Activated naive CD8-positive, alpha-beta T cell (primary cell): ENCODE measurements around the gene RNF150.

ENCODE experiments used
- H3K27ac Mint-ChIP-seq: one replicate; pipeline ENCODE4 v1.8.0; 2021; ENCODE audit warnings: mixed read lengths
- H3K27me3 Mint-ChIP-seq: one replicate; pipeline ENCODE4 v1.8.0; 2021; ENCODE audit warnings: mixed read lengths
- H3K36me3 Mint-ChIP-seq: one replicate; pipeline ENCODE4 v1.8.0; 2021; ENCODE audit warnings: mixed read lengths
- H3K4me1 Mint-ChIP-seq: one replicate; pipeline ENCODE4 v1.8.0; 2021; ENCODE audit warnings: low read depth, mixed read lengths
- H3K4me3 Mint-ChIP-seq: one replicate; pipeline ENCODE4 v1.8.0; 2021; ENCODE audit warnings: mild to moderate bottlenecking, mixed read lengths
- H3K9me3 Mint-ChIP-seq: one replicate; pipeline ENCODE4 v1.8.0; 2021; ENCODE audit warnings: low read depth, mixed read lengths

RNF150 gene

GRCh38 chr4:141009129-141009528 is 124.1 kb downstream of the RNF150 start:
- Mint-ChIP-seq H3K36me3 (no peaks in the 10 kb centered on the region), H3K4me3 (no peak overlapping the region), H3K27ac (no peak overlapping the region), H3K4me1 (no peaks in the 10 kb centered on the region), H3K27me3 (no peaks in the 10 kb centered on the region), H3K9me3 (no peaks in the 10 kb centered on the region)

- Mint-ChIP-seq H3K4me1 (no peaks in the 10 kb centered on the region), H3K36me3 (no peaks in the 10 kb centered on the region), H3K9me3 (no peaks in the 10 kb centered on the region)
Observed at GRCh38 chr4:141006242-141006802, 126.9 kb downstream of the RNF150 start.

DNA sequence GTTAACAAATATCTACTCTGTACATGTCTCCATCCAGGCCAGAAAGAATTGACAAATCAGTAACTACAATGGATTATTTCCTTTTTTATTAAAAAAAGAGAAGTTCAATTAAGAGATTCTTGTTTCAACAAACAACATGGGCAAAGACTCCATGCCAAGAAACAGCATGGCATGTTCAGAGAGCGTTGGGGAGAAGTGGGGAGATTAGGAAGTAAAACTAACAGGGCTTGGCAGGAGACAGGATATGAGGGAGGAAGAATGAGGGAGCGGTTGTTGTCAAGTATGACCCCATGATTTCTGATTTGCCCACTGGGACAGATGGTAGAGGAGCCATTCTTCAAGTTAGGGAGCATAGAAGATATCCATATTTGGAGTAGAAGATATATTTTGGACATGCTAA is 128.4 kb downstream of the RNF150 start:
- no peaks in the 10 kb centered on the region for H3K4me1 Mint-ChIP-seq

More at GRCh38 chr4:141006242-141006802, 126.9 kb downstream of the RNF150 start:
- Mint-ChIP-seq H3K27ac (no peak overlapping the region), H3K4me3 (no peak overlapping the region), H3K27me3 (no peaks in the 10 kb centered on the region)

GRCh38 chr4:141003193-141003592 is 130.1 kb downstream of the RNF150 start:
- Mint-ChIP-seq H3K4me3 (no peak overlapping the region), H3K27ac (no peak overlapping the region), H3K27me3 (peaks cover 2% of the 10 kb centered on the region), H3K9me3 (no peaks in the 10 kb centered on the region), H3K36me3 (no peaks in the 10 kb centered on the region), H3K4me1 (no peaks in the 10 kb centered on the region)

More for the DNA sequence above, 128.4 kb downstream of the RNF150 start:
- H3K9me3 Mint-ChIP-seq, result no peaks in the 10 kb centered on the region
- H3K4me3 Mint-ChIP-seq, result no peak overlapping the region
- H3K27me3 Mint-ChIP-seq, result no peaks in the 10 kb centered on the region
- no peaks in the 10 kb centered on the region for H3K36me3 Mint-ChIP-seq
- H3K27ac Mint-ChIP-seq, result no peak overlapping the region

- H3K9me3 Mint-ChIP-seq, result no peaks in the 10 kb centered on the region
- no peaks in the 10 kb centered on the region for H3K36me3 Mint-ChIP-seq
- H3K4me3 Mint-ChIP-seq, result no peak overlapping the region
- no peak overlapping the region for H3K27ac Mint-ChIP-seq
- peaks cover 2% of the 10 kb centered on the region for H3K27me3 Mint-ChIP-seq
- no peaks in the 10 kb centered on the region for H3K4me1 Mint-ChIP-seq
Observed at GRCh38 chr4:141002323-141002805, 130.9 kb downstream of the RNF150 start.

DNA sequence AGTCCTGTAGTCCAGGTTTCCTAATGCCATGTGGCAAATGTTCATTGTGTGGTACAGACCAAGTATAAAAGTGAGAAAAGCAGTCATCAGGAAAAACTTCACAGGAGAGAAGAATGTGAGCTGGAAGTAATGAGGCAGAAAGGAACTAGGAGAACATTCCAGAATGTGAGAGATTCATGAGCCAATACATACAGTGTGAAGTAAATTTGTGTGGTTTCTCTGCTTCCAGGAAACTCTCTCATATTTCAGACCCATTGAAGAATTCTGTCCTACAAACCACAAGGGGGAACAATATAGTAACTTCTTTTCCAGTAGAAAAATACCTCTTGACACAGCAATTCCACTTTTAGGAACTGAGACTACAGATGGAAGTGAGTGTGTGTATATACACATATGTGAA is 136.5 kb downstream of the RNF150 start:
- Mint-ChIP-seq H3K27ac (no peak overlapping the region), H3K9me3 (peaks cover 4% of the 10 kb centered on the region), H3K27me3 (peaks cover 2% of the 10 kb centered on the region), H3K4me3 (no peak overlapping the region), H3K36me3 (no peaks in the 10 kb centered on the region), H3K4me1 (no peaks in the 10 kb centered on the region)

DNA sequence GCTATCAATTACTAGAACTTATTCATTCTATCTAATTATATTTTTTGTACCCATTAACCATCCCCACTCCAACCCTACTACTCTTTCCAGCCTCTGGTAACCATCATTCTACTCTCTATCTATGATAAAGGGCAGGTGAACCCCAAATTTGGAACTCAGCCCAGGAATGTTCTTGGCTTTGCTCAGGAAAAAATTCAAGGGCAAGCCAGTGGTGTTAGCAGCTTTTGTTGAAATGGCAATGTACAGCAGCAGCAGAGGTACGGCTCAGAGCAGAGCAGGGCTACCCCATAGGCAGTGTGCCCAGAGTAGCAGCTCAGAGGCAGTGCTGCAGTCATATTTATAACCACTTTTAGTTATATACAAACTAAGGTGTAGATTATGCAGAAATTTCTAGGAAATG is 138.2 kb downstream of the RNF150 start:
- Mint-ChIP-seq H3K4me3 (no peak overlapping the region), H3K27me3 (peaks cover 2% of the 10 kb centered on the region), H3K4me1 (no peaks in the 10 kb centered on the region), H3K27ac (no peak overlapping the region), H3K36me3 (no peaks in the 10 kb centered on the region), H3K9me3 (peaks cover 4% of the 10 kb centered on the region)

- Mint-ChIP-seq H3K4me3 (no peak overlapping the region), H3K9me3 (peaks cover 4% of the 10 kb centered on the region), H3K27ac (no peak overlapping the region), H3K36me3 (no peaks in the 10 kb centered on the region), H3K27me3 (peaks cover 1% of the 10 kb centered on the region), H3K4me1 (no peaks in the 10 kb centered on the region)
Observed at GRCh38 chr4:140994015-140994414, 139.3 kb downstream of the RNF150 start.

DNA sequence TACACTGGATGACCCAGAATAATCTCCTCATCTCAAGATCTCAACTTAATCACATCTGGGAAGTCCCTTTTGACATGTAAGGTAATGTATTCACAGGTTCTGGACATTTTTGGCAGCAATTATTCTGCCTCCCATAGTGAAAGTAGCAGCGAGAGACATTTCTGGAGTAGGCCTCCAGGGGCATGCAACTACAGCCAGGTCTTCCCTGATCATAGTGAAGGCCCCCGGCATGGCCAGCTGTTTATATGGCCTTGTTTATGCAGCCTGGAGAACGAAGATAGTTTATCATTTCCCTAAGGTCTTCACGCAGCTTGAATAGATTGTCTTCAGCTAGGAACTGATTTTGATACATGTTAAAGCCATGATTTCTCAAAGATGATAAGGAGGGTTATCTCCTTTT is 139.9 kb downstream of the RNF150 start:
- Mint-ChIP-seq H3K4me3 (no peak overlapping the region), H3K27ac (no peak overlapping the region), H3K9me3 (peaks cover 4% of the 10 kb centered on the region), H3K4me1 (no peaks in the 10 kb centered on the region), H3K36me3 (no peaks in the 10 kb centered on the region), H3K27me3 (no peaks in the 10 kb centered on the region)

GRCh38 chr4:140989944-140990343 is 143.3 kb downstream of the RNF150 start:
- H3K4me3 Mint-ChIP-seq, result no peak overlapping the region
- no peaks in the 10 kb centered on the region for H3K36me3 Mint-ChIP-seq
- no peaks in the 10 kb centered on the region for H3K27me3 Mint-ChIP-seq
- no peaks in the 10 kb centered on the region for H3K9me3 Mint-ChIP-seq
- no peak overlapping the region for H3K27ac Mint-ChIP-seq
- no peaks in the 10 kb centered on the region for H3K4me1 Mint-ChIP-seq

GRCh38 chr4:140986045-140986444 is 147.2 kb downstream of the RNF150 start:
- Mint-ChIP-seq H3K4me1 (no peaks in the 10 kb centered on the region), H3K27ac (no peak overlapping the region), H3K9me3 (no peaks in the 10 kb centered on the region), H3K27me3 (no peaks in the 10 kb centered on the region), H3K36me3 (no peaks in the 10 kb centered on the region), H3K4me3 (no peak overlapping the region)

- Mint-ChIP-seq H3K9me3 (no peaks in the 10 kb centered on the region), H3K4me1 (no peaks in the 10 kb centered on the region), H3K27ac (no peak overlapping the region), H3K36me3 (no peaks in the 10 kb centered on the region), H3K27me3 (no peaks in the 10 kb centered on the region), H3K4me3 (no peak overlapping the region)
Observed at GRCh38 chr4:140982613-140983340, 150.5 kb downstream of the RNF150 start.

DNA sequence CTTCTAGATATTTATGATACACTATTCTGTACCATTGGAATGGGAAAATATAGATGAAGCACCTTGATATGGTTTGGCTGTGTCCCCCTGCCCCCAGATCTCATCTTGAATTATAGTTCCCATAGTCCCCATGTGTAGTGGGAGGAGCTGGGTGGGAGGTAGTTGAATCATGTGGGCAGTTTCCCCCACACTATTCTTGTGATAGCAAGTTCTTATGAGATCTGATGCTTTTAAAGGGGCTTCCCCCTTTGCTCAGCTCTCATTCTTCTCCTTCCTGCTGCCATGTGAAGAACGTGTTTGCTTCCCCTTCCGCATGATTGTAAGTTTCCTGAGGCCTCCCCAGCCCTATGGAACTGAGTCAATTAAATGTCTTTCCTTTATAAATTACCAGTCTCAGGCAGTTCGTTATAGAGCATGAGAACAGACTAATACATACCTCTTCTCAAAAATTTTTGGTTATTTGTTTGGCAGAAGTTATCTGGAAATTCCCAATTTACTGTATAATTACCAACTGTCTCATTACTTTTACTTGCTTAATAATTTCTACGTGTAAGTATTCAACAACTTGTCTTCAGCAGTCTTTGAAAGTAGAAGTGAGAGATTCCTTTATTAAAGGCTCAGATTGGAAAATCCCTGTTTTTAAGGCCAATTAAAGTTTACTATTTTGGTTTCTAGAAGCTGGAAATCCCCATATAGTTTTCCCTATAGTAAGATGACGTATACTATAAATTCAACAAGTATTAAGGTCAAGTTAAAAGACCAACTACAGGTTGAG is 152.7 kb downstream of the RNF150 start:
- no peaks in the 10 kb centered on the region for H3K9me3 Mint-ChIP-seq
- H3K4me3 Mint-ChIP-seq, result no peak overlapping the region
- no peaks in the 10 kb centered on the region for H3K36me3 Mint-ChIP-seq
- H3K27me3 Mint-ChIP-seq, result no peaks in the 10 kb centered on the region
- no peaks in the 10 kb centered on the region for H3K4me1 Mint-ChIP-seq
- no peak overlapping the region for H3K27ac Mint-ChIP-seq

- no peak overlapping the region for H3K4me3 Mint-ChIP-seq
- H3K27me3 Mint-ChIP-seq, result no peaks in the 10 kb centered on the region
- no peaks in the 10 kb centered on the region for H3K9me3 Mint-ChIP-seq
- H3K36me3 Mint-ChIP-seq, result no peaks in the 10 kb centered on the region
- H3K4me1 Mint-ChIP-seq, result no peaks in the 10 kb centered on the region
- no peak overlapping the region for H3K27ac Mint-ChIP-seq
Observed at GRCh38 chr4:140976768-140977167, 156.5 kb downstream of the RNF150 start.

DNA sequence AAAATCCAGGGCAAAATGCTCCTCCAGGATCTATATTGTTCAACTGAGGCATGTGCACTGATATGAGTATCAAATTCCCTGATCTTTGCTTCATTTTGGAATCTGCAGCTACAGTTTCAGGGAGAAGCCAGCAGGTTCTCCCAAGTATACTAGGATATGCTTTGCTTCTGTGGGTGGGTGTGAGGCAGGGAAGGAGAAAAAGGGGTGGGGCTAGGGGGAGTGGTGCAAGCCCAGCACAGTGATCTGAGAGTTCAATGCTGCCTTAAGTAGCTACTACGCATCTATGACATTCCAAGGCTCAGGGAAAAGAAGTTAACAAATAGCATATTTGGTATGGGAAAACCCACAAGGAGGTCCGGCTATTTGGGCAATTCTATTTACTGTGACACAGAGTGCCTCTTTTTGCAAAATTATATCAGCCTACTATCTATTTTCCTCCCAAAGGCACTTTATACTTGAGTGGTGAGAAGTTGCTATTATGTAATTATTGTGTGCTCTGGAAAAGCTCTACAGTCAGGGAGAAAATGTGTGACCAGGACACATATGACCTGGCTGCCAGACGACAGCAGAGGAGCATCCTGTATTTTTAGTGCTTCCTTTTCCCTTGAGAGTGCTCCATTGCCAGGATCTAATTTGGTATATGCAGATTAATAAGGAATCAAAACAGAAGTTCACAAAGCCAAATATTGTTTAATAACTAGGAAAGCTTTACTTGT is 162.0 kb downstream of the RNF150 start:
- no peak overlapping the region for H3K27ac Mint-ChIP-seq
- no peaks in the 10 kb centered on the region for H3K36me3 Mint-ChIP-seq
- no peaks in the 10 kb centered on the region for H3K4me1 Mint-ChIP-seq
- H3K4me3 Mint-ChIP-seq, result no peak overlapping the region
- H3K27me3 Mint-ChIP-seq, result no peaks in the 10 kb centered on the region
- no peaks in the 10 kb centered on the region for H3K9me3 Mint-ChIP-seq
